SK-N-SH treated with all-trans-retinoic acid at 6 μM for 48 hours (cell line): Measurements from ENCODE around the gene VAV1.
"Not testable (repeated sequence)": the region's sequence is repeated elsewhere in the genome, so short reads cannot be mapped to it uniquely, and the experiment has no call there.

ENCODE experiments used
- ATAC-seq: fragments of 200-7000 bp; cut with Tn5 transposase; 3 replicates; pipeline ENCODE4 v1.9.1; 2020; ENCODE audit warnings: mild to moderate bottlenecking, moderate library complexity
- BACH2 ChIP-seq: fragments of 250-450 bp; sonication (Bioruptor Pico); IDR thresholded peaks from 2 replicates; pipeline ENCODE4 v1.9.0; 2021; ENCODE audit warnings: mild to moderate bottlenecking, borderline replicate concordance
- CSDC2 ChIP-seq: fragments of 250-450 bp; sonication (Bioruptor Pico); IDR thresholded peaks from 2 replicates; pipeline ENCODE4 v1.5.0; 2020; ENCODE audit warnings: mild to moderate bottlenecking, moderate library complexity
- ISL1 ChIP-seq: fragments of 250-450 bp; sonication (Bioruptor Pico); IDR thresholded peaks from 2 replicates; pipeline ENCODE4 v2.1.2; 2022; ENCODE audit warnings: mild to moderate bottlenecking, moderate library complexity
- TCF4 ChIP-seq: fragments of 250-450 bp; sonication (Bioruptor Pico); IDR thresholded peaks from 2 replicates; pipeline ENCODE4 v1.8.0; 2021; ENCODE audit warnings: mild to moderate bottlenecking, moderate library complexity, borderline replicate concordance
- ZC3H10 ChIP-seq: fragments of 250-450 bp; sonication (Bioruptor Pico); IDR thresholded peaks from 2 replicates; pipeline ENCODE4 v1.5.1; 2021; ENCODE audit warnings: mild to moderate bottlenecking, moderate library complexity
- ZFP30 ChIP-seq: fragments of 450-650 bp; formaldehyde crosslinking; IDR thresholded peaks from 2 replicates; pipeline ENCODE4 v1.5.0; 2022; ENCODE audit warnings: mild to moderate bottlenecking, moderate library complexity
- ZNF565 ChIP-seq: fragments of 450-650 bp; formaldehyde crosslinking; conservative IDR thresholded peaks from 2 replicates; pipeline ENCODE4 v1.5.0; 2020; ENCODE audit warnings: low read depth, mild to moderate bottlenecking, moderate library complexity
- ZNF70 ChIP-seq: fragments of 450-650 bp; formaldehyde crosslinking; IDR thresholded peaks from 2 replicates; pipeline ENCODE4 v1.5.0; 2020; ENCODE audit warnings: mild to moderate bottlenecking, moderate library complexity
- TF ChIP-seq, protein P1 (sequence below): fragments of 250-450 bp; sonication (Bioruptor Pico); IDR thresholded peaks from 2 replicates; pipeline ENCODE4 v1.5.0; 2020; ENCODE audit warnings: mild to moderate bottlenecking, moderate library complexity
- TF ChIP-seq, protein P2 (sequence below): fragments of 250-450 bp; sonication (Bioruptor Pico); IDR thresholded peaks from 2 replicates; pipeline ENCODE4 v1.5.1; 2020; ENCODE audit warnings: low read depth, mild to moderate bottlenecking, moderate library complexity
- TF ChIP-seq, protein P3 (sequence below): fragments of 250-450 bp; sonication (Bioruptor Pico); IDR thresholded peaks from 2 replicates; pipeline ENCODE4 v1.8.0; 2021; ENCODE audit warnings: low read depth, mild to moderate bottlenecking, moderate library complexity, borderline replicate concordance
- TF ChIP-seq, protein P4 (sequence below): fragments of 250-450 bp; sonication (Bioruptor Pico); IDR thresholded peaks from 2 replicates; pipeline ENCODE4 v1.5.1; 2021; ENCODE audit warnings: mild to moderate bottlenecking, moderate library complexity
- TF ChIP-seq, protein P5 (sequence below): fragments of 250-450 bp; sonication (Bioruptor Pico); IDR thresholded peaks from 2 replicates; pipeline ENCODE4 v1.8.0; 2020; ENCODE audit warnings: mild to moderate bottlenecking, moderate library complexity, borderline replicate concordance

The VAV1 gene

DNA sequence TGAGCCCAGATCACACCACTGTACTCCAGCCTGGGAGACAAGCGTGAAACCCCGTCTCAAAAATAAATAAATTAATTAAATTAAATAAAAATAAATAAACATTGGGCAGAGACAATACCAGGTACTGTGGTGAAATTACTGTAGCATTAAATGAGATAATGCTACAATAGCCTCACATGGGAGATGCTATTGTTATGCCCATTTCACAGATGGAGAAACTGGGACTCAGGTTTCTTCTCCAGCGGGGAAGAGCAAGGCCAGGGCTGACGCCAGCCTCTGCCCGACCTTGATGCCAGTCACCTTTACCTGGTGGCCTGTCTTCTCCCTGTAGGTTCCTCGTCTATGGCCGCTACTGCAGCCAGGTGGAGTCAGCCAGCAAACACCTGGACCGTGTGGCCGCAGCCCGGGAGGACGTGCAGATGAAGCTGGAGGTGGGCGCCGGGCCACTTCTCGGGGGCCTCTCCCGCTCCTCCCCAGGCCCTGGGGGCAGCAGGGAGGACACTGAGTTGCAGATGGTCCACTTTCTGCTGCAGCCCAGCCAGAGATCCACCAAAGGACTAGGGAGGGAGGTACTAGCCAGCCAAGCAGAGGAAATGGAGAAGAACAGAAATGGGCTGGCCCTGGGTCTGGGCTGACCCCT is 53.9 kb downstream of the VAV1 start (continued):
- TF ChIP-seq, protein P1, sequence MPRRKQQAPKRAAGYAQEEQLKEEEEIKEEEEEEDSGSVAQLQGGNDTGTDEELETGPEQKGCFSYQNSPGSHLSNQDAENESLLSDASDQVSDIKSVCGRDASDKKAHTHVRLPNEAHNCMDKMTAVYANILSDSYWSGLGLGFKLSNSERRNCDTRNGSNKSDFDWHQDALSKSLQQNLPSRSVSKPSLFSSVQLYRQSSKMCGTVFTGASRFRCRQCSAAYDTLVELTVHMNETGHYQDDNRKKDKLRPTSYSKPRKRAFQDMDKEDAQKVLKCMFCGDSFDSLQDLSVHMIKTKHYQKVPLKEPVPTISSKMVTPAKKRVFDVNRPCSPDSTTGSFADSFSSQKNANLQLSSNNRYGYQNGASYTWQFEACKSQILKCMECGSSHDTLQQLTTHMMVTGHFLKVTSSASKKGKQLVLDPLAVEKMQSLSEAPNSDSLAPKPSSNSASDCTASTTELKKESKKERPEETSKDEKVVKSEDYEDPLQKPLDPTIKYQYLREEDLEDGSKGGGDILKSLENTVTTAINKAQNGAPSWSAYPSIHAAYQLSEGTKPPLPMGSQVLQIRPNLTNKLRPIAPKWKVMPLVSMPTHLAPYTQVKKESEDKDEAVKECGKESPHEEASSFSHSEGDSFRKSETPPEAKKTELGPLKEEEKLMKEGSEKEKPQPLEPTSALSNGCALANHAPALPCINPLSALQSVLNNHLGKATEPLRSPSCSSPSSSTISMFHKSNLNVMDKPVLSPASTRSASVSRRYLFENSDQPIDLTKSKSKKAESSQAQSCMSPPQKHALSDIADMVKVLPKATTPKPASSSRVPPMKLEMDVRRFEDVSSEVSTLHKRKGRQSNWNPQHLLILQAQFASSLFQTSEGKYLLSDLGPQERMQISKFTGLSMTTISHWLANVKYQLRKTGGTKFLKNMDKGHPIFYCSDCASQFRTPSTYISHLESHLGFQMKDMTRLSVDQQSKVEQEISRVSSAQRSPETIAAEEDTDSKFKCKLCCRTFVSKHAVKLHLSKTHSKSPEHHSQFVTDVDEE (CRISPR knock-in tag), result no peak
- TF ChIP-seq ZFP30 (CRISPR knock-in tag) (no peak), TCF4 (no peak)
- TF ChIP-seq, protein P2, sequence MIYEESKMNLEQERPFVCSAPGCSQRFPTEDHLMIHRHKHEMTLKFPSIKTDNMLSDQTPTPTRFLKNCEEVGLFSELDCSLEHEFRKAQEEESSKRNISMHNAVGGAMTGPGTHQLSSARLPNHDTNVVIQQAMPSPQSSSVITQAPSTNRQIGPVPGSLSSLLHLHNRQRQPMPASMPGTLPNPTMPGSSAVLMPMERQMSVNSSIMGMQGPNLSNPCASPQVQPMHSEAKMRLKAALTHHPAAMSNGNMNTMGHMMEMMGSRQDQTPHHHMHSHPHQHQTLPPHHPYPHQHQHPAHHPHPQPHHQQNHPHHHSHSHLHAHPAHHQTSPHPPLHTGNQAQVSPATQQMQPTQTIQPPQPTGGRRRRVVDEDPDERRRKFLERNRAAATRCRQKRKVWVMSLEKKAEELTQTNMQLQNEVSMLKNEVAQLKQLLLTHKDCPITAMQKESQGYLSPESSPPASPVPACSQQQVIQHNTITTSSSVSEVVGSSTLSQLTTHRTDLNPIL (CRISPR knock-in tag), result no peak

DNA sequence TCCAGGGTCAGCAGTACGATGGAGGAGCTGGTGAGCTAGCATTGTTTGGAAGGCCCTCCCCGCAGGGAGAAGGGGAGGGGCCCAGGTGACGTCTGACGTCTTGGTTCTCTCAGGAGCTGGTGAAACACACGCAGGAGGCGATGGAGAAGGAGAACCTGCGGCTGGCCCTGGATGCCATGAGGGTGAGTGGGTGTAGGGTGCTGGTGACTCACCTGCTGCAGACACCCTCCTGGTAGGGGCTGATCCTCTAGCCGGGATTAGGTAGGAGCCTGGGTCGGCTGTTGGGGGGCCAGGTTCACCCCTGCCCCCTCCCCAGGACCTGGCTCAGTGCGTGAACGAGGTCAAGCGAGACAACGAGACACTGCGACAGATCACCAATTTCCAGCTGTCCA is 55.8 kb downstream of the VAV1 start:
- ATAC-seq, result no peak
- no peak for TF ChIP-seq ZNF565
- TF ChIP-seq BACH2 (CRISPR knock-in tag), result no peak
- TF ChIP-seq, protein P3, sequence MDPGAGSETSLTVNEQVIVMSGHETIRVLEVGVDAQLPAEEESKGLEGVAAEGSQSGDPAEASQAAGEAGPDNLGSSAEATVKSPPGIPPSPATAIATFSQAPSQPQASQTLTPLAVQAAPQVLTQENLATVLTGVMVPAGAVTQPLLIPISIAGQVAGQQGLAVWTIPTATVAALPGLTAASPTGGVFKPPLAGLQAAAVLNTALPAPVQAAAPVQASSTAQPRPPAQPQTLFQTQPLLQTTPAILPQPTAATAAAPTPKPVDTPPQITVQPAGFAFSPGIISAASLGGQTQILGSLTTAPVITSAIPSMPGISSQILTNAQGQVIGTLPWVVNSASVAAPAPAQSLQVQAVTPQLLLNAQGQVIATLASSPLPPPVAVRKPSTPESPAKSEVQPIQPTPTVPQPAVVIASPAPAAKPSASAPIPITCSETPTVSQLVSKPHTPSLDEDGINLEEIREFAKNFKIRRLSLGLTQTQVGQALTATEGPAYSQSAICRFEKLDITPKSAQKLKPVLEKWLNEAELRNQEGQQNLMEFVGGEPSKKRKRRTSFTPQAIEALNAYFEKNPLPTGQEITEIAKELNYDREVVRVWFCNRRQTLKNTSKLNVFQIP (CRISPR knock-in tag), result no peak
- TF ChIP-seq ISL1, result no peak
- no peak for TF ChIP-seq CSDC2 (CRISPR knock-in tag)
- TF ChIP-seq, protein P4, sequence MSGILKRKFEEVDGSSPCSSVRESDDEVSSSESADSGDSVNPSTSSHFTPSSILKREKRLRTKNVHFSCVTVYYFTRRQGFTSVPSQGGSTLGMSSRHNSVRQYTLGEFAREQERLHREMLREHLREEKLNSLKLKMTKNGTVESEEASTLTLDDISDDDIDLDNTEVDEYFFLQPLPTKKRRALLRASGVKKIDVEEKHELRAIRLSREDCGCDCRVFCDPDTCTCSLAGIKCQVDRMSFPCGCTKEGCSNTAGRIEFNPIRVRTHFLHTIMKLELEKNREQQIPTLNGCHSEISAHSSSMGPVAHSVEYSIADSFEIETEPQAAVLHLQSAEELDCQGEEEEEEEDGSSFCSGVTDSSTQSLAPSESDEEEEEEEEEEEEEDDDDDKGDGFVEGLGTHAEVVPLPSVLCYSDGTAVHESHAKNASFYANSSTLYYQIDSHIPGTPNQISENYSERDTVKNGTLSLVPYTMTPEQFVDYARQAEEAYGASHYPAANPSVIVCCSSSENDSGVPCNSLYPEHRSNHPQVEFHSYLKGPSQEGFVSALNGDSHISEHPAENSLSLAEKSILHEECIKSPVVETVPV, result no peak
- TF ChIP-seq ZC3H10, result no peak
- TF ChIP-seq, protein P2 (CRISPR knock-in tag), result no peak
- no peak for TF ChIP-seq ZFP30 (CRISPR knock-in tag)
- TF ChIP-seq TCF4, result no peak
- TF ChIP-seq ZNF70 (CRISPR knock-in tag), result no peak
- TF ChIP-seq, protein P1 (CRISPR knock-in tag), result no peak

DNA sequence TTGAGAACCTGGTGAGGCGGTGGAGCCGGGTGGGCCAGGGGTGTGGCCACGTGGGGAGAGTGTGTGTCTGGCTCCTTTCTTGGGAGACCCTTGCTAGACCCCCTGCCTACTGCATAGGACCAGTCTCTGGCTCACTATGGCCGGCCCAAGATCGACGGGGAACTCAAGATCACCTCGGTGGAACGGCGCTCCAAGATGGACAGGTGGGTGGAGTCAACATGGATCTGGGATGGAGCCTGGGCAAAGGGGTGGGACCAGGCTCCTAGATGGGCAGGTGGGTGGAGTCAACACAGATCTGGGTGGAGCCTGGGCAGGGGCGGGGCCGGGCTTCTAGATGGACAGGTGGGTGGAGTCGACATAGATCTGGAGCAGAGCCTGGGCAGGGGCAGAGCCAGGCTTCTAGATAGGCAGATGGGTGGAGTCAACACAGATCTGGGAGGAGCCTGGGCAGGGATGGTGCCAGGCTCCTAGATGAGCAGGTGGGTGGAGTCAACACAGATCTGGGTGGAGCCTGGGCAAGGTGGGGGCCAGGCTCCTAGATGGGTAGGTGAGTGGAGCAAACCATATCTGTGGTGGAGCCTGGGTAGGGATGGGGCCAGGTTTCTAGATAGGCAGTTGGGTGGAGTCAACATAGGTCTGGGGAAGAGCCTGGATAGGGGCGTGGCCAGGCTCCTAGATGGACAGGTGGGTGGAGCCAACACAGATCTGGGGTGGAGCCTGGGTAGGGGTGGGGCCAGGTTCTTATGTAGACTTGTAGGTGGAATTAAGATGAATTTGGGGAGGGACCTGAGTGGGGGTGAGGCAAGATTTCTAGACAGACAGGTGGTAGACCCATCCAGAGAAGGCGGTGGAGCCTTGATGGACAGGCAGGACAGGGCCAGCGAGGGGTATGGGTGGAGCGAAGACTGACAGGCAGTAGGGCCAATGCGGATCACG is 56.5 kb downstream of the VAV1 start:
- peak; percentile 46 for ATAC-seq
- no peak for TF ChIP-seq ZNF565
- TF ChIP-seq, protein P5, sequence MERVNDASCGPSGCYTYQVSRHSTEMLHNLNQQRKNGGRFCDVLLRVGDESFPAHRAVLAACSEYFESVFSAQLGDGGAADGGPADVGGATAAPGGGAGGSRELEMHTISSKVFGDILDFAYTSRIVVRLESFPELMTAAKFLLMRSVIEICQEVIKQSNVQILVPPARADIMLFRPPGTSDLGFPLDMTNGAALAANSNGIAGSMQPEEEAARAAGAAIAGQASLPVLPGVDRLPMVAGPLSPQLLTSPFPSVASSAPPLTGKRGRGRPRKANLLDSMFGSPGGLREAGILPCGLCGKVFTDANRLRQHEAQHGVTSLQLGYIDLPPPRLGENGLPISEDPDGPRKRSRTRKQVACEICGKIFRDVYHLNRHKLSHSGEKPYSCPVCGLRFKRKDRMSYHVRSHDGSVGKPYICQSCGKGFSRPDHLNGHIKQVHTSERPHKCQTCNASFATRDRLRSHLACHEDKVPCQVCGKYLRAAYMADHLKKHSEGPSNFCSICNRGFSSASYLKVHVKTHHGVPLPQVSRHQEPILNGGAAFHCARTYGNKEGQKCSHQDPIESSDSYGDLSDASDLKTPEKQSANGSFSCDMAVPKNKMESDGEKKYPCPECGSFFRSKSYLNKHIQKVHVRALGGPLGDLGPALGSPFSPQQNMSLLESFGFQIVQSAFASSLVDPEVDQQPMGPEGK (CRISPR knock-in tag), result no peak

DNA sequence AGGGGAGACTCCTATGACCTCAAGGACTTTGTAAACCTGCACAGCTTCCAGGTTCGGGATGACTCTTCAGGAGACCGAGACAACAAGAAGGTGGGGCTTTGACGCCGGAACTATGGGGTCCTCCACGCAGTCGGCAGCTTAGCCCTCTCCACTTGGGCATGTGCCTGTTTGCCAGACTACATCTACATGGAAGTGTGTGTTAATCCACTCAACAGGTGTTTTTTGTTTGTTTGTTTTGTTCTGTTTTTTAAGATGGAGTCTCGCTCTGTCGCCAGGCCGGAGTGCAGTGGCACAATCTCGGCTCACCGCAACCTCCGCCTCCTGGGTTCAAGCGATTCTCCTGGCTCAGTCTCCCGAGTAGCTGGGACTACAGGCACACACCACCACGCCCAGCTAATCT is 57.3 kb downstream of the VAV1 start:
- not testable (repeated sequence) for ATAC-seq

DNA sequence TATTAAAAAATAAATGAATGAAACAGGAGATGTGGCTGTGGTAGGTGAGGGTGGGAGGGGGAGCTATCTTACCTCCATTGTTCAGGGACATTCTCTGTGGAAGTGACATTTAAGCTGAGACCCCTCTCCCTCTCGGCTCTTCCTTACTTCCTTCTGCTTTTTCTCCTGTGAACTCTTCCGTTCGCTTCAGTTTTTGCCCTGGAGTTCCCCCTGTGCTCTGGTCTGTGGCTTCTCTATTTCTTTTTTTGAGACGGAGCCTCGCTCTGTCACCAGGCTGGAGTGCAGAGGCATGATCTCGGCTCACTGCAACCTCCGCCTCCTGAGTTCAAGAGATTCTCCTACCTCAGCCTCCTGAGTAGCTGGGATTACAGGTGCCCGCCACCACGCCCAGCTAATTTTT is 58.6 kb downstream of the VAV1 start:
- not testable (repeated sequence) for ATAC-seq
